Measurements from ENCODE around the gene COPB2.

COPB2 gene

DNA sequence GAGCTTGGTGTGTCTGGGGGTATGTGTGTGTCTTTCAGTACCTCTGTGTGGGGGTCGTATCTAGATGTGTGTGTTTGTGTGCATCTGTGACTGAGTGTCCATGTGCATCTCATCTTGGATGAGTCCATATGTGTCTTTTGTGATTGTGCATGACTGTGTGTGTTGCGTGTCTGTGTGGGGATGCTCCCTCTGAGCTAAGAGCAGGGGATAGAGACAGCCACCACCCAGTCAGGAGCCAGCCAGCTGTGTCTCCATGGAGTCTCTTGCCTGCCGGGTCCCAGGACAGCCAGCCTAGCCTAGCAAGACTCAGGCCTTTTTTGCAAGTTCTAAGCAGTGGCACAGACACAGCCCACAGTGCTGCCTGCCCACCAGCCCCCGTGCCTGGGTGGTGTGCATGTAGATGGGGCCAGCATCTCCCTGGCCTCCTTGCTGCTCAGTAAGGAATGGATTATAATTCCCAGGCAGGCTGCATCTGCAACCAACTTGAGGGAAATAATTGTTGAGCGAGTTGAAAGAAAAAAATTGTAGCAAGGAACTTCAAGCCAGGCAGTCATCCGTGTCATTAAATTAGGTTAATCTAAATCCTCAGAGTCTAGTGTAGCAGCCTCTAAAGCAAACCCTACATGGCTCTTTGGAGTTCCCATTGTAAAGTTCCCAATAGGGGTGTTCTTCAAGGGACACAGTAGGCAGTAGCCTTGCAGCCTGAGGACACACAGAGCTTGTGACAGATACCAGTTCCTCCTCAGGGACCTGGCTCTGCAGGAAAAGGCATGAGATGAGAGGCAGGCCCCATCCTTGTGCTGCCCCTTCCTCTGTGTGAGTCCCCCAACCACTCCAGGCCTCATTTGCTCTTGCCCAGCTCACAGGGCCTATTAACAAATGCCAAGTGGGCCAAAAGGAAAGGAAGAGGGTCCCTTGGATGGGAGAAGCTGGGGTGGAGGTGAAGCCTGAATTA lies 81.6 kb downstream of the COPB2 start:
- no peak for DNase-seq (ENCODE audit: low read depth)
